ENCODE measurements around the gene DCC.
"Not testable (repeated sequence)": the region's sequence is repeated elsewhere in the genome, so short reads cannot be mapped to it uniquely, and the experiment has no call there.

DCC gene

DNA sequence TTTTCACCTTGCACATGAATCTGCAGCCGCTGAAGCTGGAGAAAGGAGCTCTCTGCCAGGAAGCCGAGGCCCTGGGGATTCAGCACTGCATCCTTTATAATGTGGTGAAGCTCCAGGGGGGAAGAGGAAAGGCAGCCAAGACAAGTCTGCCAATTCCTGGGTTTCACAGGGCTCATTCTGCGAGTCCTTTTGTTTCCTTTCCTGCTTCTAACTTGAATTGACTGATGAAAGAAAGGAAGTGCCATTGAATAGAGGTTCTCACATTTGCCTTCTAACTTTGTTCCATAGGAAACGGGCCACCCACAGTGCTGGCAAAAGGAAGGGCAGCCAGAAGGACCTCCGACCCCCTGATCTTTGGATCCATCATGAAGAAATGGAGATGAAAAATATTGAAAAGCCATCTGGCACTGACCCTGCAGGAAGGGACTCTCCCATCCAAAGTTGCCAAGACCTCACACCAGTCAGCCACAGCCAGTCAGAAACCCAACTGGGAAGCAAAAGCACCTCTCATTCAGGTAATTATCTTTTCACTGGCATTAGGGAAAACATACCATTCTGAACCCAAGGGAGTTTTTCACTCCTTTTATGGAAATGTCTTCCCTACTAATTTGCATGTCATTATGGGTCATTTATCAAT, 1119.1 kb downstream of the DCC start:
- no peak overlapping the region for H3K9ac ChIP-seq (ENCODE audit: insufficient read length)
- no peaks in the 10 kb centered on the region for H3K9me3 ChIP-seq (ENCODE audit: low read depth, low read length)
- DNase-seq (ENCODE audit: low read depth, low spot score), result peak; percentile 8
- no peak overlapping the region for H3K4me3 ChIP-seq
- H3K27ac ChIP-seq, result no peak overlapping the region
- no peaks in the 10 kb centered on the region for H3K36me3 ChIP-seq (ENCODE audit: insufficient read depth, low read length)
- TF ChIP-seq POLR2AphosphoS5 (IDR thresholded peaks at IDR 0.05; ENCODE audit: borderline replicate concordance, low read depth, low read length) (no peak), FOXP2 (optimal IDR thresholded peaks at IDR 0.05; ENCODE audit: control extremely low read depth, extremely low read length, insufficient read depth) (no peak), EZH2 (IDR thresholded peaks at IDR 0.05) (no peak)

DNA sequence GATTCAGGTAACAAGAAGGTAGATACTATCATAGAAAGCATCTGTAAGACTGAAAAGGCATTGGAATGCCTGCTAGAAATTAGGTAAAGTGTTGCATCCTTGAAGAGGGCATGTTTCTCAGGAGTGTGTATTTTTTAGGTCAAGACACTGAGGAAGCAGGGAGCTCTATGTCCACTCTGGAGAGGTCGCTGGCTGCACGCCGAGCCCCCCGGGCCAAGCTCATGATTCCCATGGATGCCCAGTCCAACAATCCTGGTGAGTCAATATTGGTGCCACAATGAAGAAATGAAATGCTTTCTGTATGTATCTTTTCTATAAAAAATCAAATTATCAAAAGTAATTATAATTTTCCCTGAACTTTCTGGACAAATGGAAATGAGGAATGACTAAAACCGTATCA, 1127.8 kb downstream of the DCC start:
- DNase-seq (ENCODE audit: low read depth, low spot score), result no peak
- H3K4me3 ChIP-seq, result no peak overlapping the region
- no peaks in the 10 kb centered on the region for H3K36me3 ChIP-seq (ENCODE audit: insufficient read depth, low read length)
- H3K27ac ChIP-seq, result no peak overlapping the region
- H3K9ac ChIP-seq (ENCODE audit: insufficient read length), result no peak overlapping the region
- no peaks in the 10 kb centered on the region for H3K9me3 ChIP-seq (ENCODE audit: low read depth, low read length)
- TF ChIP-seq EZH2 (IDR thresholded peaks at IDR 0.05) (no peak), POLR2AphosphoS5 (IDR thresholded peaks at IDR 0.05; ENCODE audit: borderline replicate concordance, low read depth, low read length) (no peak), FOXP2 (optimal IDR thresholded peaks at IDR 0.05; ENCODE audit: control extremely low read depth, extremely low read length, insufficient read depth) (no peak)

DNA sequence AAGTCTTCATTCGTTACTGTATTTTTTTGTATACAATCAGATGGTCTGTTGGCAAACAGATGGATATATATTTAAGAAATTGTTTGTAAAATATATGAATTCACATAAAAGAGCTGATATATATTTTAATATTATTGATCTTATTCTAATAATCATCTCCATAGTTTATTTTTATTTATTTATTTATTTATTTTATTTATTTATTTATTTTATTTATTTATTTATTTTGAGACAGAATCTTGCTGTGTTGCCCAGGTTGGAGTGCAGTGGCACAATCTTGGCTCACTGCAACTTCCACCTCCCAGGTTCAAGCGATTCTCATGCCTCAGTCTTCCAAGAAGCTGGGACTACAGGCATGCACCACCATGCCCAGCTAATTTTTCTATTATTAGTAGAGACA, 1128.2 kb downstream of the DCC start:
- not testable (repeated sequence) for H3K27ac ChIP-seq; H3K9me3 ChIP-seq (ENCODE audit: low read depth, low read length); H3K9ac ChIP-seq (ENCODE audit: insufficient read length); DNase-seq (ENCODE audit: low read depth, low spot score); H3K36me3 ChIP-seq (ENCODE audit: insufficient read depth, low read length); H3K4me3 ChIP-seq

DNA sequence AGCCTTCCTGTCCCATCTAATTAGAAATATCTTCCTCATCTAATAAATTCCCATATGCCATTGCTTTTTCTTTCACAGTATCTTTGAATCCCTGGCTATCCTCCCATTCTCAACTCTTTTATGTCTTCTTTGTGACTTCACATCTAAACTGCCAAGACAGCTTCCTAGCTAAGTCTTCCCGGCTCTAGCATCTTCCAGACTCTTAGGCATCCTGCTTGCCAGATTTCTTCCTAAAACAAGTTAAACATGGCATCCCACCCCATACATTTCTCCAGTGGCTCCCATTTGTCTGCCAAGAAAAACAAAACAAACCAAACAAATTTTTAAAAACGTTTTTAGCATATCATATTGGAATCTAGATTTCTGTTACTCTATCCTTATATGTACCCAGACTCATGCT, 1132.5 kb downstream of the DCC start:
- TF ChIP-seq POLR2AphosphoS5 (IDR thresholded peaks at IDR 0.05; ENCODE audit: borderline replicate concordance, low read depth, low read length), result no peak
- no peak for TF ChIP-seq FOXP2 (optimal IDR thresholded peaks at IDR 0.05; ENCODE audit: control extremely low read depth, extremely low read length, insufficient read depth)
- TF ChIP-seq EZH2 (IDR thresholded peaks at IDR 0.05), result no peak
- no peak for DNase-seq (ENCODE audit: low read depth, low spot score)
- no peak overlapping the region for H3K27ac ChIP-seq
- no peaks in the 10 kb centered on the region for H3K9me3 ChIP-seq (ENCODE audit: low read depth, low read length)
- no peak overlapping the region for H3K9ac ChIP-seq (ENCODE audit: insufficient read length)
- no peak overlapping the region for H3K4me3 ChIP-seq
- H3K36me3 ChIP-seq (ENCODE audit: insufficient read depth, low read length), result no peaks in the 10 kb centered on the region

DNA sequence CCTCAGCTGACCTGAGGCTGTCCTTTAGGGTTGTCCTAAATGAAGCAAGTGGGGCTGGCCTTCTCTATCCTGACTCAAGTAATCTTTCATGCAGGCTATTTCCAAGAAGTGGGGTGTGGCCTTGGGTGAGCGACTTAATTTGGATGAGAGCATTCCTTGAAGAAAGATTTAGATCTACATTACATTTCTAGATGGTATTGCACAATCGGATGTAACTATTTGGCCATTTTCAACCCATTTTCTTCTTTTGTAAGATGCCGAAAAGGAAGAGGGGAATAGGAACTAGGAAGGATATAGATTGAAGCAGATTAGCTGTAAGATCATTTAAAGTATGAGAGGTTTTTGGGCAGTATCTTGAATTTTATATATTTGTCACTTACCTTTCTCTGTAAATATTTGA, 1138.2 kb downstream of the DCC start:
- Histone ChIP-seq H3K9me3 (ENCODE audit: low read depth, low read length) (no peaks in the 10 kb centered on the region), H3K9ac (ENCODE audit: insufficient read length) (no peak overlapping the region), H3K27ac (no peak overlapping the region), H3K4me3 (no peak overlapping the region), H3K36me3 (ENCODE audit: insufficient read depth, low read length) (no peaks in the 10 kb centered on the region)
- TF ChIP-seq EZH2 (IDR thresholded peaks at IDR 0.05), result no peak
- TF ChIP-seq FOXP2 (optimal IDR thresholded peaks at IDR 0.05; ENCODE audit: control extremely low read depth, extremely low read length, insufficient read depth), result no peak
- no peak for TF ChIP-seq POLR2AphosphoS5 (IDR thresholded peaks at IDR 0.05; ENCODE audit: borderline replicate concordance, low read depth, low read length)
- no peak for DNase-seq (ENCODE audit: low read depth, low spot score)

DNA sequence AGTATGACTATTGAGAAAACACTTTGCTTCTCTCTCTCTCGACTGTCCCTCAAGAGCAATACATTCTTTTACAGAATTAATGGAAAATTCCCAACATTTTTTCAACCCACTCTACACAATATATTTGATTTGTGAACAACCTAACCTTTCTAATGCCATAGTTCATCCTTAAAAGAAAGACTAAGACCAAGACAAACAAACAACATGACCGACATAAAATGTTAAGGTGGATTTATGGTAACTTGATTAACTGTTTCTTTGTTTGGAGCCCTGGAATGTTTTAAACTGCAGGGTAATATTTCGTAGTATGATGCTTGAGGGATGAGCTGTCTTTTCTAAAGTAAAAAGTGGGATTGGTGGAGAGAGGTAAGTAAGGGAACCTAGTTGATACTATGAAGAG, 1146.3 kb downstream of the DCC start:
- no peaks in the 10 kb centered on the region for H3K9me3 ChIP-seq (ENCODE audit: low read depth, low read length)
- DNase-seq (ENCODE audit: low read depth, low spot score), result no peak
- no peaks in the 10 kb centered on the region for H3K36me3 ChIP-seq (ENCODE audit: insufficient read depth, low read length)
- no peak for TF ChIP-seq EZH2 (IDR thresholded peaks at IDR 0.05)
- TF ChIP-seq FOXP2 (optimal IDR thresholded peaks at IDR 0.05; ENCODE audit: control extremely low read depth, extremely low read length, insufficient read depth), result no peak
- TF ChIP-seq POLR2AphosphoS5 (IDR thresholded peaks at IDR 0.05; ENCODE audit: borderline replicate concordance, low read depth, low read length), result no peak
- no peak overlapping the region for H3K27ac ChIP-seq
- H3K9ac ChIP-seq (ENCODE audit: insufficient read length), result no peak overlapping the region
- no peak overlapping the region for H3K4me3 ChIP-seq

DNA sequence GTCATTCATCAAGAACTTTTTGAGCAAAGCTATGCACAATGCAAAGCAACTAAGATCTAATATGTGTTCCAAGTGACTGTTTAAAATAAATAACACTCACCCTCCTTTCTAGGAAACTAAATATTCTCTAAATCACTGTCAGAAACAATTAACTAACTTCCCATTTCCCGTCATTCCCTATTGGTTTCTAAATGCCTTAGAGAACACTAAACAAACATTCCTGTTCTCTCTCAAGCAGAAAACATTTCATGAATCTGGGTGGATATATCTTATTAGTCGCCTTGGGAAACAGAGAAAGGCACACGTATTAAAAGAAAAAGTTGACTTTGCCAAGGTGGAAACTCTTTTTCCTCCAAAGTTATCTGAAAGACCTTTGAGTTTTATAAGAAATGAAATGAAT, 1149.3 kb downstream of the DCC start:
- H3K9ac ChIP-seq (ENCODE audit: insufficient read length), result no peak overlapping the region
- no peak overlapping the region for H3K27ac ChIP-seq
- no peak for DNase-seq (ENCODE audit: low read depth, low spot score)
- no peaks in the 10 kb centered on the region for H3K9me3 ChIP-seq (ENCODE audit: low read depth, low read length)
- no peaks in the 10 kb centered on the region for H3K36me3 ChIP-seq (ENCODE audit: insufficient read depth, low read length)
- no peak for TF ChIP-seq FOXP2 (optimal IDR thresholded peaks at IDR 0.05; ENCODE audit: control extremely low read depth, extremely low read length, insufficient read depth)
- no peak for TF ChIP-seq POLR2AphosphoS5 (IDR thresholded peaks at IDR 0.05; ENCODE audit: borderline replicate concordance, low read depth, low read length)
- no peak for TF ChIP-seq EZH2 (IDR thresholded peaks at IDR 0.05)
- no peak overlapping the region for H3K4me3 ChIP-seq

DNA sequence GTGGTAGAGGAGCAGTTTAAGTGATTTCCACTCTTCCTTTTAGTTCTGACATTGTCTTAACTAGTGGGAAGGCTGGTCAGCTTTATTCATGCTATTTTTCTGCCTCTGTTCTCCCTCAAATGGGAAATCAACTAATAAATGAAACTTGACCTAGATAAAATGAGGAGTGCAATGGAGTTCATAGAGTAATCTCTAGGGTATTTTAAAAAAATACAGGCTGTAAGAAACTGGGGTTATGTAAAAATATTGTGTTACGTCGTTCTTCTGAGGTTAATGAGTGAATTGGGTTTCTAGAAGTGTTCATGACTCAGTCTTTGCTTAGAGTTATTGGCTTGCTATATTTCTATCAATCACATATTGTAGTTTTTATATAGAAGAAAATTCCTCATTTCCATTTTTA, 1150.0 kb downstream of the DCC start:
- no peak overlapping the region for H3K9ac ChIP-seq (ENCODE audit: insufficient read length)
- H3K27ac ChIP-seq, result no peak overlapping the region
- H3K36me3 ChIP-seq (ENCODE audit: insufficient read depth, low read length), result no peaks in the 10 kb centered on the region
- H3K4me3 ChIP-seq, result no peak overlapping the region
- no peaks in the 10 kb centered on the region for H3K9me3 ChIP-seq (ENCODE audit: low read depth, low read length)
- no peak for DNase-seq (ENCODE audit: low read depth, low spot score)
- TF ChIP-seq FOXP2 (optimal IDR thresholded peaks at IDR 0.05; ENCODE audit: control extremely low read depth, extremely low read length, insufficient read depth) (no peak), POLR2AphosphoS5 (IDR thresholded peaks at IDR 0.05; ENCODE audit: borderline replicate concordance, low read depth, low read length) (no peak), EZH2 (IDR thresholded peaks at IDR 0.05) (no peak)

DNA sequence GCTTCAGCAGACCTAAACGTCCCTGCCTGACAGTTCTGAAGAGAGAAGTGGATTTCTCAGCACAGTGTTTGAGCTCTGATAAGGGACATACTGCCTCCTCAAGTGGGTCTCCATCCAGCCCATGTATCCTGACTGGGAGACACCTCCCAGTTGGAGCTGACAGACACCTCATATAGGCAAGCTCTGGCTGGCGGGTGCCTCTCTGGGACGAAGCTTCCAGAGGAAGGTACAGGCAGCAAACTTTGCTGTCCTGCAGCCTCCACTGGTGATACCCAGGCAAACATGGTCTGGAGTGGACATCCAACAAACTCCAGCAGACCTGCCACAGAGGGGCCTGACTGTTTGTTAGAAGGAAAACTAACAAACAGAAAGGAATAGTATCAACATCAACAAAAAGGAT, 1156.0 kb downstream of the DCC start:
- H3K9me3 ChIP-seq (ENCODE audit: low read depth, low read length), result no peaks in the 10 kb centered on the region
- H3K36me3 ChIP-seq (ENCODE audit: insufficient read depth, low read length), result no peaks in the 10 kb centered on the region
- H3K4me3 ChIP-seq, result no peak overlapping the region
- H3K9ac ChIP-seq (ENCODE audit: insufficient read length), result no peak overlapping the region
- no peak overlapping the region for H3K27ac ChIP-seq
- TF ChIP-seq POLR2AphosphoS5 (IDR thresholded peaks at IDR 0.05; ENCODE audit: borderline replicate concordance, low read depth, low read length) (no peak), FOXP2 (optimal IDR thresholded peaks at IDR 0.05; ENCODE audit: control extremely low read depth, extremely low read length, insufficient read depth) (no peak), EZH2 (IDR thresholded peaks at IDR 0.05) (no peak)
- DNase-seq (ENCODE audit: low read depth, low spot score), result no peak

Data from SK-N-MC (cell line).